AG10803 (cell line): ENCODE measurements around the gene ENTREP3.
"Not testable (repeated sequence)": the region's sequence is repeated elsewhere in the genome, so short reads cannot be mapped to it uniquely, and the experiment has no call there.

Source experiments
- DNase-seq: peaks from one replicate; pipeline ENCODE4 v3.0.0; 2010; ENCODE audit warnings: low read depth
- H3K4me3 ChIP-seq: 2 replicates; pipeline ENCODE4 v1.5.1; 2011; ENCODE audit warnings: mild to moderate bottlenecking, low read length, control low read depth
- CTCF ChIP-seq: conservative IDR thresholded peaks from 2 replicates; pipeline ENCODE4 v1.5.1; 2011; ENCODE audit warnings: mild to moderate bottlenecking, low read length, control low read depth, inconsistent platforms

Gene ENTREP3

GRCh38 chr1:155296661-155297060 lies 41.4 kb upstream of the ENTREP3 start:
- no peak for TF ChIP-seq CTCF
- no peak for DNase-seq
- H3K4me3 ChIP-seq = no peak overlapping the region

GRCh38 chr1:155295942-155296267 lies 40.6 kb upstream of the ENTREP3 start:
- no peak for TF ChIP-seq CTCF
- H3K4me3 ChIP-seq = no peak overlapping the region
- no peak for DNase-seq

GRCh38 chr1:155295183-155295941 lies 40.1 kb upstream of the ENTREP3 start:
- H3K4me3 ChIP-seq = no peak overlapping the region
- no peak for TF ChIP-seq CTCF
- DNase-seq = no peak

GRCh38 chr1:155294520-155295182 lies 39.4 kb upstream of the ENTREP3 start:
- no peak for DNase-seq
- TF ChIP-seq CTCF = no peak
- H3K4me3 ChIP-seq = no peak overlapping the region

GRCh38 chr1:155293086-155293749 lies 37.9 kb upstream of the ENTREP3 start:
- DNase-seq = no peak
- no peak for TF ChIP-seq CTCF
- H3K4me3 ChIP-seq = no peak overlapping the region

GRCh38 chr1:155291006-155291405 lies 35.7 kb upstream of the ENTREP3 start:
- not testable (repeated sequence) for DNase-seq, H3K4me3 ChIP-seq

- no peak for TF ChIP-seq CTCF
- H3K4me3 ChIP-seq = no peak overlapping the region
- no peak for DNase-seq
Observed at GRCh38 chr1:155287987-155288543, 32.8 kb upstream of the ENTREP3 start.
